Measurements from ENCODE around the gene URGCP. TPM values are rescaled to one million over a fixed set of nuclear protein-coding genes. Genes with fewer than 3 reads are reported as not detected.

The URGCP gene
- total RNA-seq, 1 donor from 2014 or later = 29.1 TPM

GRCh38 chr7:43884209-43884608, 22.2 kb downstream of the URGCP start:
- intact Hi-C loops (cut with DNase I) = no loop called here
- ATAC-seq = peak; percentile 19
- no peak overlapping the region for H3K4me3 ChIP-seq
- no peak for TF ChIP-seq CTCF (IDR thresholded peaks at IDR 0.05)
- peaks cover 3% of the 10 kb centered on the region for H3K4me1 ChIP-seq
- H3K36me3 ChIP-seq = peaks cover 75% of the 10 kb centered on the region
- DNase-seq = no peak
- no peaks in the 10 kb centered on the region for H3K9me3 ChIP-seq
- H3K27ac ChIP-seq = no peak overlapping the region
- H3K27me3 ChIP-seq = no peaks in the 10 kb centered on the region

GRCh38 chr7:43880596-43880995, 25.8 kb downstream of the URGCP start:
- intact Hi-C loops (cut with DNase I) = no loop called here
- ATAC-seq (no peak), DNase-seq (no peak)
- Histone ChIP-seq H3K4me1 (no peaks in the 10 kb centered on the region), H3K27ac (peak overlapping the region; percentile 24), H3K27me3 (no peaks in the 10 kb centered on the region), H3K4me3 (no peak overlapping the region), H3K36me3 (peaks cover 93% of the 10 kb centered on the region), H3K9me3 (no peaks in the 10 kb centered on the region)
- no peak for TF ChIP-seq CTCF (IDR thresholded peaks at IDR 0.05)

GRCh38 chr7:43879477-43879876, 26.9 kb downstream of the URGCP start:
- Histone ChIP-seq H3K36me3 (peaks cover 90% of the 10 kb centered on the region), H3K9me3 (no peaks in the 10 kb centered on the region), H3K27ac (peak overlapping the region; percentile 8), H3K4me1 (no peaks in the 10 kb centered on the region), H3K4me3 (no peak overlapping the region), H3K27me3 (no peaks in the 10 kb centered on the region)
- no peak for TF ChIP-seq CTCF (IDR thresholded peaks at IDR 0.05)
- intact Hi-C loops (cut with DNase I) = no loop called here
- DNase-seq = no peak
- ATAC-seq = no peak

- peaks cover 84% of the 10 kb centered on the region for H3K36me3 ChIP-seq
- DNase-seq = no peak
- intact Hi-C loops (cut with DNase I) = no loop called here
- H3K4me3 ChIP-seq = no peak overlapping the region
- H3K9me3 ChIP-seq = no peaks in the 10 kb centered on the region
- H3K4me1 ChIP-seq = no peaks in the 10 kb centered on the region
- peak overlapping the region; percentile 8 for H3K27ac ChIP-seq
- no peaks in the 10 kb centered on the region for H3K27me3 ChIP-seq
- no peak for ATAC-seq
- no peak for TF ChIP-seq CTCF (IDR thresholded peaks at IDR 0.05)
Measured at GRCh38 chr7:43878867-43879266, 27.5 kb downstream of the URGCP start.

- no peak for TF ChIP-seq CTCF (IDR thresholded peaks at IDR 0.05)
- Histone ChIP-seq H3K4me3 (no peak overlapping the region), H3K36me3 (peaks cover 82% of the 10 kb centered on the region), H3K9me3 (no peaks in the 10 kb centered on the region), H3K27ac (no peak overlapping the region), H3K27me3 (no peaks in the 10 kb centered on the region), H3K4me1 (no peaks in the 10 kb centered on the region)
- no peak for DNase-seq
- no peak for ATAC-seq
- intact Hi-C loops (cut with DNase I) = no loop called here
Measured at GRCh38 chr7:43877968-43878864, 28.2 kb downstream of the URGCP start.

All from upper lobe of right lung (tissue), 1 donor.